RWPE2 (cell line): ENCODE data around the gene HIVEP3.
A peak's percentile ranks its signal among the peaks of the same experiment; 100 is the strongest.

Source experiments
- ATAC-seq: fragments of 200-7000 bp; cut with Tn5 transposase; 3 replicates; pipeline ENCODE4 v1.9.1; 2021; ENCODE audit warnings: low read depth
- DNase-seq: peaks from one replicate; pipeline ENCODE4 v3.0.0-alpha.2; 2020; ENCODE audit warnings: low spot score
- H3K27ac ChIP-seq: fragments of 450-650 bp; 2 replicates; pipeline ENCODE4 v1.5.1; 2017; ENCODE audit warnings: mild to moderate bottlenecking; ENCODE audit not compliant: poor library complexity, severe bottlenecking
- H3K27me3 ChIP-seq: fragments of 250-450 bp; sonication (Bioruptor Pico); 2 replicates; pipeline ENCODE4 v1.5.1; 2021; ENCODE audit warnings: mild to moderate bottlenecking, moderate library complexity; ENCODE audit not compliant: insufficient read depth, poor library complexity, severe bottlenecking
- H3K36me3 ChIP-seq: fragments of 250-450 bp; sonication (Bioruptor Pico); 2 replicates; pipeline ENCODE4 v1.5.1; 2020; ENCODE audit warnings: low read depth, mild to moderate bottlenecking, moderate library complexity
- H3K4me1 ChIP-seq: fragments of 250-450 bp; sonication (Bioruptor Pico); 2 replicates; pipeline ENCODE4 v1.5.1; 2021; ENCODE audit warnings: mild to moderate bottlenecking, moderate library complexity; ENCODE audit not compliant: insufficient read depth, poor library complexity, severe bottlenecking
- H3K4me3 ChIP-seq: fragments of 250-450 bp; sonication (Bioruptor Pico); 2 replicates; pipeline ENCODE4 v1.5.1; 2021; ENCODE audit warnings: mild to moderate bottlenecking, moderate library complexity; ENCODE audit not compliant: severe bottlenecking
- H3K9me3 ChIP-seq: fragments of 250-450 bp; sonication (Bioruptor Pico); 2 replicates; pipeline ENCODE4 v1.5.1; 2021; ENCODE audit warnings: mild to moderate bottlenecking, moderate library complexity; ENCODE audit not compliant: severe bottlenecking
- CTCF ChIP-seq: fragments of 450-650 bp; IDR thresholded peaks from one replicate; pipeline ENCODE4 v1.5.1; 2017; ENCODE audit warnings: mild to moderate bottlenecking, moderate library complexity; ENCODE audit not compliant: poor library complexity, severe bottlenecking

HIVEP3 gene

GRCh38 chr1:41894101-41894807 is 24.5 kb downstream of the HIVEP3 start:
- Histone ChIP-seq H3K9me3 (no peaks in the 10 kb centered on the region), H3K27me3 (no peaks in the 10 kb centered on the region), H3K4me3 (no peak overlapping the region), H3K36me3 (no peaks in the 10 kb centered on the region), H3K4me1 (peaks cover 36% of the 10 kb centered on the region), H3K27ac (peak overlapping the region; percentile 98)
- TF ChIP-seq CTCF, result no peak
- ATAC-seq (no peak), DNase-seq (no peak)

- no peak overlapping the region for H3K4me3 ChIP-seq
- H3K27me3 ChIP-seq, result no peaks in the 10 kb centered on the region
- no peak for TF ChIP-seq CTCF
- H3K4me1 ChIP-seq, result peaks cover 28% of the 10 kb centered on the region
- H3K9me3 ChIP-seq, result no peaks in the 10 kb centered on the region
- H3K27ac ChIP-seq, result peak overlapping the region; percentile 90
- H3K36me3 ChIP-seq, result no peaks in the 10 kb centered on the region
- DNase-seq (no peak), ATAC-seq (no peak)
Measured at GRCh38 chr1:41892301-41892781, 26.4 kb downstream of the HIVEP3 start.

GRCh38 chr1:41891199-41891896 is 27.4 kb downstream of the HIVEP3 start:
- H3K36me3 ChIP-seq, result no peaks in the 10 kb centered on the region
- H3K4me3 ChIP-seq, result peak overlapping the region; percentile 6
- no peak for DNase-seq
- ATAC-seq, result peak; percentile 63
- TF ChIP-seq CTCF, result peak; percentile 32
- no peaks in the 10 kb centered on the region for H3K9me3 ChIP-seq
- no peaks in the 10 kb centered on the region for H3K27me3 ChIP-seq
- H3K4me1 ChIP-seq, result peaks cover 28% of the 10 kb centered on the region
- peak overlapping the region; percentile 90 for H3K27ac ChIP-seq

- Histone ChIP-seq H3K4me1 (peaks cover 24% of the 10 kb centered on the region), H3K36me3 (no peaks in the 10 kb centered on the region), H3K9me3 (no peaks in the 10 kb centered on the region), H3K27ac (peak overlapping the region; percentile 90), H3K27me3 (no peaks in the 10 kb centered on the region), H3K4me3 (no peak overlapping the region)
- ATAC-seq (peak; percentile 60), DNase-seq (no peak)
- TF ChIP-seq CTCF, result no peak
Measured at GRCh38 chr1:41890825-41891198, 27.9 kb downstream of the HIVEP3 start.
